Calu3 (cell line): Measurements from ENCODE around the gene MIA2. TPM values are rescaled to one million over a fixed set of nuclear protein-coding genes. Genes with fewer than 3 reads are reported as not detected.

Experiments
- Bru-seq: library from RNA; stranded (reverse); fragments of 400-500 nt; gene quantifications from one replicate; lab custom pipeline; 2021; lab: Mats Ljungman, UMichigan
- BruChase-seq, 2 experiments: library from RNA; stranded (reverse); fragments of 400-500 nt; gene quantifications; one replicate each; lab custom pipeline; 2021; lab: Mats Ljungman, UMichigan
- BruUV-seq: library from RNA; stranded (reverse); fragments of 400-500 nt; replicated peaks from 2 replicates; lab custom pipeline; 2021; lab: Mats Ljungman, UMichigan
- CTCF ChIA-PET: fragments of 300-600 bp; sonication (Branson Sonifier 250); formaldehyde crosslinking; loops from one replicate; lab custom pipeline; 2022; ENCODE audit warnings: antibody characterized with exemption; lab: Charles Lee
- DNase-seq: peaks from one replicate; pipeline ENCODE4 v3.0.0; 2022
- H3K27ac Mint-ChIP-seq: one replicate; pipeline ENCODE4 v1.8.0; 2022; ENCODE audit warnings: mixed read lengths; ENCODE audit not compliant: unreplicated experiment
- H3K27me3 Mint-ChIP-seq: one replicate; pipeline ENCODE4 v1.8.0; 2022; ENCODE audit warnings: mixed read lengths; ENCODE audit not compliant: unreplicated experiment
- H3K36me3 Mint-ChIP-seq: one replicate; pipeline ENCODE4 v1.8.0; 2022; ENCODE audit warnings: mild to moderate bottlenecking, moderate library complexity, mixed read lengths; ENCODE audit not compliant: insufficient read depth, unreplicated experiment
- H3K4me1 Mint-ChIP-seq: one replicate; pipeline ENCODE4 v1.8.0; 2022; ENCODE audit warnings: mild to moderate bottlenecking, low read depth, mixed read lengths; ENCODE audit not compliant: unreplicated experiment
- H3K4me3 Mint-ChIP-seq: one replicate; pipeline ENCODE4 v1.8.0; 2022; ENCODE audit warnings: mild to moderate bottlenecking, low read depth, moderate library complexity, mixed read lengths; ENCODE audit not compliant: unreplicated experiment
- H3K9me3 Mint-ChIP-seq: one replicate; pipeline ENCODE4 v1.8.0; 2022; ENCODE audit warnings: low read depth, mixed read lengths; ENCODE audit not compliant: unreplicated experiment
- CTCF ChIP-seq: fragments of 200-600 bp; IDR thresholded peaks from one replicate; pipeline ENCODE4 v1.8.0; 2022; ENCODE audit warnings: antibody characterized with exemption; ENCODE audit not compliant: unreplicated experiment
- intact Hi-C: fragments of 100-400 bp; cut with micrococcal nuclease; formaldehyde crosslinking; loops from one replicate; pipeline ENCODE4 v1.10.0; 2022; ENCODE audit not compliant: unreplicated experiment
- long read RNA-seq: library from polyadenylated mRNA; stranded (forward); transcript quantifications from one replicate; pipeline ENCODE4 v2.0.0, GENCODE V29; 2022
- total RNA-seq: library from RNA; stranded (reverse); gene quantifications from 2 replicates; pipeline ENCODE4 v1.2.3, GENCODE V29; 2022

MIA2 gene
- total RNA-seq (49.1 and 52.8 TPM in 2 replicates), Bru-seq, nascent RNA (percentile 84 among the genes with signal in this experiment), BruChase-seq, experiment 1, labeled RNA remaining after a 6-hour chase (percentile 79 among the genes with signal in this experiment), BruChase-seq, experiment 2, labeled RNA remaining after a 2-hour chase (percentile 78 among the genes with signal in this experiment)
- long read RNA-seq, partial matches to known transcripts = 6 of 58 reads
- long read RNA-seq, other reads (novel, unspliced or antisense) = 52 of 58 reads

DNA sequence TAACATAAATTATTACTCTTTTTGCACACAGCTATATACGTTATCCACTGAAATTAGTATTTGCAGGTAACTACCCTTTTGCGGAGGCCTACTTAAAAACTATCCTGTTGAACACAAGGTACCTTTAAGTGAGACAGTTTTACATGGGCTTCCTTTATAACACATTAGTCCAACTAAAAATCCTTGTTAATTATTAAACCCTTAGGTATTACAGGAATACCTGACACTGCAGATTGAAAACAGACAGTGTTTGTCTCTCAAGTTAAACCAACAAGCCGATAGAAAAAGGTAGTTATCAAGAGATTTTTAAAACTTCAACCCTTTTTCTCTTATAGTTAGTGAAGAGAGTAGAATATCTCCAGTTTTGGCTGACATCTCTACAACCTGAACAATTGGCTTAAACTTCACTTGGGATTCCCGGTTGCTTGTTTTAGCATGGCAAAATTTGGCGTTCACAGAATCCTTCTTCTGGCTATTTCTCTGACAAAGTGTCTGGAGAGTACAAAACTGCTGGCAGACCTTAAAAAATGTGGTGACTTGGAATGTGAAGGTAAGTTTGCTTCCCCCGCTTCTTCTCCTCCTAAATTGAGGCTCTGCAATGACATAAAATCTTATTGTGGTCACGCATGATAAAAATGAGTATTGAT is at the start of gene MIA2:
Gene MIA2 (plus strand): TSS at position 236 of the 647 bp plus-strand sequence. CDS start 200 bp downstream, at position 436.
- BruUV-seq = no TSS peak
- H3K4me1 Mint-ChIP-seq = peaks cover 25% of the 10 kb centered on the region
- H3K27me3 Mint-ChIP-seq = no peaks in the 10 kb centered on the region
- DNase-seq = no peak
- H3K4me3 Mint-ChIP-seq = peak within 1 kb of the TSS; percentile 64
- H3K36me3 Mint-ChIP-seq = peaks cover 14% of the 10 kb centered on the region
- no peak for TF ChIP-seq CTCF
- intact Hi-C loops = loop anchor here (2.0 to 5.0 kb wide), 3 partner anchors 31 to 122 kb away; partner anchors contain the start of gene GEMIN2
- peak within 1 kb of the TSS; percentile 81 for H3K27ac Mint-ChIP-seq
- no peaks in the 10 kb centered on the region for H3K9me3 Mint-ChIP-seq
- CTCF ChIA-PET = no interaction called here

GRCh38 chr14:39184628-39185255 is 49.0 kb upstream of the MIA2 start:
- H3K36me3 Mint-ChIP-seq = peaks cover 18% of the 10 kb centered on the region
- TF ChIP-seq CTCF = no peak
- CTCF ChIA-PET = interaction anchor here (0.7 kb wide), 2 partner anchors 82 to 672 kb away, joined by 3 to 5 read pairs; no protein-coding TSS in a partner anchor
- H3K4me3 Mint-ChIP-seq = peak overlapping the region; percentile 17
- H3K27ac Mint-ChIP-seq = peak overlapping the region; percentile 70
- intact Hi-C loops = no loop called here
- H3K27me3 Mint-ChIP-seq = no peaks in the 10 kb centered on the region
- H3K9me3 Mint-ChIP-seq = no peaks in the 10 kb centered on the region
- BruUV-seq = no TSS peak
- no peaks in the 10 kb centered on the region for H3K4me1 Mint-ChIP-seq
- DNase-seq = no peak

GRCh38 chr14:39185256-39186049 is 48.3 kb upstream of the MIA2 start:
- H3K9me3 Mint-ChIP-seq = no peaks in the 10 kb centered on the region
- H3K27ac Mint-ChIP-seq = no peak overlapping the region
- no TSS peak for BruUV-seq
- no peak for DNase-seq
- H3K27me3 Mint-ChIP-seq = no peaks in the 10 kb centered on the region
- no peaks in the 10 kb centered on the region for H3K4me1 Mint-ChIP-seq
- intact Hi-C loops = no loop called here
- TF ChIP-seq CTCF = no peak
- peaks cover 15% of the 10 kb centered on the region for H3K36me3 Mint-ChIP-seq
- peak overlapping the region; percentile 17 for H3K4me3 Mint-ChIP-seq
- CTCF ChIA-PET = interaction anchor here (0.5 to 0.7 kb wide), 2 partner anchors 27 to 81 kb away, joined by 3 to 8 read pairs; no protein-coding TSS in a partner anchor
